Hindlimb muscle (tissue), 1 donor: Measurements from ENCODE around the gene KRT7. TPM values are rescaled to one million over a fixed set of nuclear protein-coding genes. Genes with fewer than 3 reads are reported as not detected.

Source experiments
- DNase-seq: peaks from one replicate; pipeline ENCODE4 v3.0.0-alpha.2; 2013
- polyA plus RNA-seq: library from polyadenylated mRNA; unstranded; fragments of 120-200 nt; gene quantifications from one replicate; pipeline ENCODE4 v1.2.1, GENCODE V29; 2013; ENCODE audit not compliant: insufficient read length

The KRT7 gene
- polyA plus RNA-seq, 1 donor, result 1.9 TPM

DNA sequence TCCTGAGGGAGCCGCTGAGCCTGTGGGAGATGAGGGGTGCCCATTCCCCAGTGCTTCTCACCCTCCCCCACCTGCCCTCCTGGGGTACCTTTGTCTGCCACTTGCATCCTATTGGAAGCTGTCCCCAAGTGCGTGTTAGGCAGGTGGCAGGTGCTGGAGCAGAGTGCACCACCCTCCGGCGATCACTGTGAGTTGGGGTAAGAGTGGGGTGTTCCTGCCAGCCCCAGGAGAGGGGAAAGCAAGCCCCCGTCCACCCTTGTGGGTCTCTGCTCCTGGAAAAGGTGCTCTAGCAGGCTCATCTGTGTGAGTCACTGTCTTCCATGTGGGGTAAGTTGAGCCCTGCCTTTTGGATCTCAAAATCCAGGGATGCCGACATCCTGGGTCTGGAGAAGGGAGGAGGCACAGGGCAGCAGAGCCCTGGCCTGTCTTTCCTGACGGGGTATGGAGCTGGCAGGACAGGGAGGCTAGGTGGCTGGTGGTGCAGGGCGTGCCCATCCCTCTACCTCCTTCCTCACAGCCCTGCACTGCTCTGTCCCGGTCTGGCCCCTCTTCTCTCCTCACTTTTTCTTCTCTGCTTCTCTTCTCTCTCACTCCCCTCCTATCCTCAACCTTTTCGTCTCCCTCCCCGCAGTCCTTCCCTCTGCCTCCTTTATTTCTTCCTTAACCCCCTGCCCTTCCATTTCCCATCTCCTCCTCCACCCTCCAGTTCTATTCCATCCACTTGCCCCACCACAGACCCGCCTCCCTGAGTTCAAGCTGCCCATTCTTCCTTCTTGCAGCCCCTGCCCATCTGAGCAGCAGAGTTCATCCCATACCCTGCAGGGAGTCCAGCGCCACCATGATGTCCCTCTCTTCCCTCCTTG lies 20.1 kb upstream of the KRT7 start:
- no peak for DNase-seq

GRCh38 chr12:52213564-52214420 lies 19.3 kb upstream of the KRT7 start:
- DNase-seq, result peak; percentile 50

DNA sequence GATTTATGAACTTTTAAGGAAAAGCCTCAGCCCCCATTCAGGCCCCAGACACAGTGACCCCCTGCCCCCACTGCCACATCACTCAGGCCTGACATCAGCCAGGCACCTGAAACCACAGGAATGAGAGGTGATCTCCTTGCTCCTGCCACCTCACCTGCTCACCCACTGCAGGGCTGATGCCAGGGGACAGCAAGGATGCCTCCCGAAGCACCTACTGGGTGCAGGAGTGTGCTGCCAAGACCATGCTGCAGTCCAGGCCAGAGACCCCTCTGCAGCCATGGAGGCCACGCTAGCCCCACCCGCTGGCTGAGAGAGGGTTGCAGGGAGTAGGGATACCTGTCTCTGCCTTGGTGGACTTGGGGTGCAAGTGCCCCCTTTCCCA lies 18.6 kb upstream of the KRT7 start:
- DNase-seq, result no peak

- DNase-seq, result no peak
These were observed 17.4 kb upstream of the KRT7 start for GRCh38 chr12:52215587-52216031.

GRCh38 chr12:52216100-52216499 lies 16.9 kb upstream of the KRT7 start:
- no peak for DNase-seq

- no peak for DNase-seq
These were observed 16.2 kb upstream of the KRT7 start for GRCh38 chr12:52216807-52217206.

DNA sequence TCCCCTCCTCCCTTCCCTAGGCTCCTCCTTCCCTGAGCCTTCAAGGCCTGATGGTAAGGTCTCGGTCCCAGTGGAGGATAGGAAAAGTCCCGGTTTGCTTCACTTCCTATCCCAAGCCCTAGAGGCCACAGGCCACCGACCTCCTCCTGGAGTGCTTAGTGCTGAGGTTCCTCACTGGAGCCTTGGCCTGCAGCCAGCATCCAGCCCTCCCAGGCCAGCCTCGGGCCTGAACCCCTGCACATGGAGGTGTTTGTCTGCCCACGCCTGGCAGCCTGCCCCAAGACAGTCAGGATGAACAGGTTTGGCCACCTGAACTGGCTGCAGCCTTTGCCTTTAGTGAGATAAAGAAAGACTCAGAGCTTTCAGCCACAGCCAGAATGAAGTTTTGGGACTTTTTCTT lies 15.8 kb upstream of the KRT7 start:
- no peak for DNase-seq

DNA sequence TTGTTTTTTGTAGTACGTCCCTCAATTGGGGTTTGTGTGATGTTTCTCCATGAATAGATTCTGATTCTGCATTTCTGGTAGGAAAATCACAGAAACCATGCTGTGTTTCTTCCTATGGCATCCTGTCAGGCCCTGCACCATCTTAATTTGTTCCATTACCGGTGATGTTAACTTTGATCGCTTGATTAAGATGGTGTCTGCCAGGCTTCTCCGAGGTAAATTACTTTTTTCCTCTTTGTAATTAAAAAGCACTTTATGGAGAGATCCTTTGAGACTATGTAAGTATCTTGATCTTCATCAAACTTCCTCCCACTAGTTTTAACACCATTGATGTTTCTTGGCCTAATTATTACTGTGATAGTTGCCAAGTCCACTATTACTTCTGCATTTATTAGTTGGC lies 15.0 kb upstream of the KRT7 start:
- no peak for DNase-seq

- no peak for DNase-seq
These were observed 12.6 kb upstream of the KRT7 start for GRCh38 chr12:52220477-52220876.

GRCh38 chr12:52221070-52221781 lies 11.8 kb upstream of the KRT7 start:
- no peak for DNase-seq

GRCh38 chr12:52221912-52222457 lies 11.1 kb upstream of the KRT7 start:
- DNase-seq, result no peak

DNA sequence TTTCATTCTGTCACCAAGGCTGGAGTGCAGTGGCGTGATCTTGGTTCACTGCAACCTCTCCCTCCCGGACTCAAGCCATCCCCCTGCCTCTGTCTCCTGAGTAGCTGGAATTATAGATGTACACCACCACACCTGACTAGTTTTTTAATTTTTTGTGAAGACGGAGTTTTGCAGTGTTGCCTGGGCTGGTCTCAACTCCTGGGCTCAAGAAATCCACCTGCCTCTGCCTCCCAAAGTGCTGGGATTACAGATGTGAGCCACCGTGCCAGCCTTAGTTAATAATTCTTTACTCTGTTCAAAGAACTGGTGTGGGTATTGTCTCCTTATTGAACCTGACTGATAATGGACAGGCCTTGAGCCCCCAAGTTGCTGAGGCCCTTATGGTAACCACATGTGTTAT lies 10.4 kb upstream of the KRT7 start:
- no peak for DNase-seq

- DNase-seq, result no peak
These were observed 9.5 kb upstream of the KRT7 start for GRCh38 chr12:52223406-52224039.

- DNase-seq, result no peak
These were observed 8.9 kb upstream of the KRT7 start for GRCh38 chr12:52224151-52224550.

DNA sequence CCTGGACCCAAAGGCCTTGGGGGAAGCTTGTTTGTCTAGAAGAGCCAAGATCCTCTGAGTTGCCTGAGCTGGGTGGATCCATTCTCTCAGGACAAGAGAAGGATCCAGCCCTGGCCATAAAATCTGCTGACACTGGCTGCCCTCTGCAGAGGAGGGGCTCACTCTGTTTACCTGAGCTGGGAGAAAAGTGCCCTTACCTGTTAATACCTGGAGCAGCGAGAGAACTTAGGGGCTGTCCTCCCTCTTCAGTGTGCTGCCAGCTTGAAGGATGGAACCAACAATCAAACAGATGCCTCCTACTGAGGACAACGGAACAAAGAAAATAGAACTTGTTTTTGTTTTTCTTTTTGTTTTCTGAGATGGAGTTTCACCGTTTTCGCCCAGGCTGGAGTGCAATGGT lies 7.3 kb upstream of the KRT7 start:
- no peak for DNase-seq

GRCh38 chr12:52226446-52226845 lies 6.6 kb upstream of the KRT7 start:
- no peak for DNase-seq

DNA sequence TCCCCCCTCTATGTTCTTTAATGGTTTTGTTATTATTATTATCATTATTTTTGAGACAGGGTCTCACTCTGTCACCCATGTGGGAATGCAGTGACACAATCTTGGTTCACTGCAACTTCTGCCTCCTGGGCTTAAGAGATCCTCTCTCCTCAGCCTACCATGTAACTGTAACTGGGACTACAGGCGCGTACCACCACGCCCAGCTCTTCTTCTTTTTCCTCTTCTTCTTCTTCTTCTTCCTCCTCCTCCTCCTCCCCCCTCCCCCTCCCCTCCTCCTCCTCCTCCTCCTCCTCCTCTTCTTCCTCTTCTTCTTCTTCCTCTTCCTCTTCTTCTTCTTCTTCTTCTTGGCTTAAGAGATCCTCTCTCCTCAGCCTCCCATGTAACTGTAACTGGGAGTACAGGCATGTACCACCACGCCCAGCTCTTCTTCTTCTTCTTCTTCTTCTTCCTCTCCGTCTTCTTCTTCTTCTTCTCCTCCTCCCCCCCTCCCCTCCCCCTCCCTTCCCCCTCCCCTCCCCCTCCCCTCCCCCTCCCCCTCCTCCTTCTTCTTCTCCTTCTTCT lies 5.4 kb upstream of the KRT7 start:
- DNase-seq, result no peak

GRCh38 chr12:52228366-52228765 lies 4.7 kb upstream of the KRT7 start:
- no peak for DNase-seq

DNA sequence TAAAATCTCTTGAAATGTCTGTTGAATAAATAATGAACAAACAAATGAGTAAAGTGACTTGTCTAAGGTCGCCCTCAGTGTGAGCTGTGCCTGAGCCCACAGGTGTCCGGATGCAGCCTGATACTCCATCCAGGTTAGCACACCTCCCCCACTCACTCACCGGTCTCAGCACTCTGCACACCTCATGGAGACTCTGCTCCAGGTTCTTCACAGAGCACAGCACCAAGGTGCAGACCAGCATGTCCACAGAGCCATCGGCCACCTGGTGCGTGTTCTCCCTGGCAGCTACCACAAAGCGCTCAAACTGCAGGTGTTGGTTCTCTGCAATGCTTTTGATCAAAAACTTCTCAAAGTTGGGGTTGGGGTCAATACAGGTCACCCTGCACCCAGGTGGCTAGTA lies 4.1 kb upstream of the KRT7 start:
- DNase-seq, result no peak

- DNase-seq, result no peak
These were observed 3.2 kb upstream of the KRT7 start for GRCh38 chr12:52229836-52230343.
